SJSA1 (cell line): Measurements from ENCODE around the gene RAB21. TPM values are rescaled to one million over a fixed set of nuclear protein-coding genes. Genes with fewer than 3 reads are reported as not detected.

Experiments used
- DNase-seq, 2 experiments: peaks; one replicate each; pipeline ENCODE4 v3.0.0-alpha.2; 2015 to 2020; ENCODE audit warnings: low spot score in 2 of 2, low read depth in 1 of 2
- H3K27ac ChIP-seq: fragments of 250-450 bp; sonication (Bioruptor Pico); 2 replicates; pipeline ENCODE4 v1.5.1; 2020; ENCODE audit warnings: mild to moderate bottlenecking, moderate library complexity
- H3K27me3 ChIP-seq: fragments of 250-450 bp; sonication (Bioruptor Pico); replicated peaks from 2 replicates; pipeline ENCODE4 v1.5.1; 2020; ENCODE audit warnings: mild to moderate bottlenecking, moderate library complexity
- H3K36me3 ChIP-seq: fragments of 250-450 bp; sonication (Bioruptor Pico); 2 replicates; pipeline ENCODE4 v1.5.1; 2020; ENCODE audit warnings: mild to moderate bottlenecking
- H3K4me1 ChIP-seq: fragments of 250-450 bp; sonication (Bioruptor Pico); replicated peaks from 2 replicates; pipeline ENCODE4 v1.6.1; 2021; ENCODE audit warnings: mild to moderate bottlenecking
- H3K4me3 ChIP-seq: fragments of 250-450 bp; sonication (Bioruptor Pico); 2 replicates; pipeline ENCODE4 v1.5.1; 2020; ENCODE audit warnings: mild to moderate bottlenecking
- H3K9me3 ChIP-seq: fragments of 250-450 bp; sonication (Bioruptor Pico); replicated peaks from 2 replicates; pipeline ENCODE4 v1.5.1; 2020; ENCODE audit warnings: mild to moderate bottlenecking
- total RNA-seq: library from RNA; depleted of rRNA; stranded (reverse); fragments of >200 nt; shearing (Covaris generic); gene quantifications from 2 replicates; pipeline ENCODE4 v1.2.3, GENCODE V29; 2014; rRNA removed

Gene RAB21
- total RNA-seq, 1 experiment from 2014 or later: 56.8 TPM

GRCh38 chr12:71848212-71848611 lies 93.5 kb downstream of the RAB21 start:
- Histone ChIP-seq H3K36me3 (peaks cover 5% of the 10 kb centered on the region; the same call in 1 of the 2 replicates), H3K27ac (no peak overlapping the region), H3K27me3 (no peaks in the 10 kb centered on the region), H3K4me3 (no peak overlapping the region), H3K4me1 (no peaks in the 10 kb centered on the region), H3K9me3 (no peaks in the 10 kb centered on the region)
- DNase-seq: no peak

GRCh38 chr12:71849109-71849851 lies 94.6 kb downstream of the RAB21 start:
- Histone ChIP-seq H3K27ac (no peak overlapping the region), H3K36me3 (peaks cover 5% of the 10 kb centered on the region; the same call in 1 of the 2 replicates), H3K4me3 (no peak overlapping the region), H3K4me1 (no peaks in the 10 kb centered on the region), H3K9me3 (no peaks in the 10 kb centered on the region), H3K27me3 (no peaks in the 10 kb centered on the region)
- no peak for DNase-seq

Other genes starting within 250 kb of the RAB21 start
- 5.4 and 18.4 TPM in 2 replicates for gene ZFC3H1, start 91.0 kb upstream of the RAB21 start, total RNA-seq
- 0.56 and 4.5 TPM in 2 replicates for gene THAP2, start 90.6 kb upstream of the RAB21 start, total RNA-seq
- 42.6 and 54.4 TPM in 2 replicates for gene TMEM19, start 68.8 kb upstream of the RAB21 start, total RNA-seq
- gene TBC1D15, start 84.9 kb downstream of the RAB21 start, total RNA-seq: 9.0 and 9.7 TPM in 2 replicates
- gene TPH2, start 184.0 kb downstream of the RAB21 start, total RNA-seq: 0.11 TPM in 1 of 2 replicates, not detected in the other